Osteoblast (primary cell): Measurements from ENCODE around the gene B3GALT5. TPM values are rescaled to one million over a fixed set of nuclear protein-coding genes. Genes with fewer than 3 reads are reported as not detected.

Experiments used
- DNase-seq: peaks from one replicate; pipeline ENCODE4 v3.0.0; 2011; ENCODE audit warnings: low spot score, mixed read lengths; ENCODE audit not compliant: insufficient read length; ENCODE audit errors: missing footprints
- H2AFZ ChIP-seq: 2 replicates; pipeline ENCODE4 v1.6.0; 2011; ENCODE audit warnings: mild to moderate bottlenecking, low read length
- H3K27ac ChIP-seq: 2 replicates; pipeline ENCODE4 v1.5.1; 2011; ENCODE audit warnings: mild to moderate bottlenecking, low read depth, low read length, moderate library complexity
- H3K27me3 ChIP-seq: 2 replicates; pipeline ENCODE4 v1.6.0; 2012; ENCODE audit warnings: mild to moderate bottlenecking, control low read depth, inconsistent platforms, low read length, moderate library complexity; ENCODE audit not compliant: insufficient read depth
- H3K36me3 ChIP-seq: 2 replicates; pipeline ENCODE4 v1.5.1; 2011; ENCODE audit warnings: mild to moderate bottlenecking, low read length, control low read depth, moderate library complexity; ENCODE audit not compliant: insufficient read depth
- H3K4me1 ChIP-seq: 2 replicates; pipeline ENCODE4 v1.5.1; 2011; ENCODE audit warnings: mild to moderate bottlenecking, low read length, control low read depth, moderate library complexity; ENCODE audit not compliant: insufficient read depth
- H3K4me2 ChIP-seq: 2 replicates; pipeline ENCODE4 v1.6.0; 2011; ENCODE audit warnings: mild to moderate bottlenecking, low read length; ENCODE audit not compliant: insufficient read depth
- H3K4me3 ChIP-seq: fragments of 200-600 bp; sonication (generic); 3 replicates; pipeline ENCODE4 v1.5.1; 2012; ENCODE audit warnings: mild to moderate bottlenecking, low read length, inconsistent platforms; ENCODE audit not compliant: insufficient read depth
- H3K79me2 ChIP-seq: 2 replicates; pipeline ENCODE4 v1.6.0; 2012; ENCODE audit warnings: mild to moderate bottlenecking, low read length, control low read depth, inconsistent platforms; ENCODE audit not compliant: insufficient read depth
- H3K9me3 ChIP-seq: 2 replicates; pipeline ENCODE4 v1.5.1; 2011; ENCODE audit warnings: low read depth, low read length, control low read depth
- H4K20me1 ChIP-seq: 2 replicates; pipeline ENCODE4 v1.6.0; 2012; ENCODE audit warnings: mild to moderate bottlenecking, low read length, control low read depth; ENCODE audit not compliant: insufficient read depth
- CTCF ChIP-seq: IDR thresholded peaks from 2 replicates; pipeline ENCODE4 v1.5.1; 2011; ENCODE audit warnings: mild to moderate bottlenecking, low read depth, low read length, moderate library complexity; ENCODE audit errors: extremely low read depth
- total RNA-seq: library from RNA; depleted of rRNA; stranded (reverse); fragments of >200 nt; gene quantifications from 2 replicates; pipeline ENCODE4 v1.2.3, GENCODE V29; 2012

B3GALT5 gene
- total RNA-seq, 1 donor, result under 0.01 TPM

GRCh38 chr21:39675993-39676661 lies 63.4 kb downstream of the B3GALT5 start:
- Histone ChIP-seq H3K27ac (no peak overlapping the region), H3K4me3 (no peak overlapping the region), H3K79me2 (no peaks in the 10 kb centered on the region), H4K20me1 (no peaks in the 10 kb centered on the region), H3K4me1 (no peaks in the 10 kb centered on the region), H3K36me3 (no peaks in the 10 kb centered on the region), H3K9me3 (no peaks in the 10 kb centered on the region), H3K27me3 (no peaks in the 10 kb centered on the region), H2AFZ (no peak overlapping the region), H3K4me2 (no peak overlapping the region)
- TF ChIP-seq CTCF, result no peak
- DNase-seq, result no peak

- Histone ChIP-seq H3K4me2 (no peak overlapping the region), H4K20me1 (no peaks in the 10 kb centered on the region), H3K36me3 (no peaks in the 10 kb centered on the region), H3K27ac (no peak overlapping the region), H3K4me1 (peaks cover 6% of the 10 kb centered on the region), H3K27me3 (no peaks in the 10 kb centered on the region), H3K9me3 (no peaks in the 10 kb centered on the region), H3K79me2 (no peaks in the 10 kb centered on the region), H3K4me3 (no peak overlapping the region), H2AFZ (no peak overlapping the region)
- no peak for DNase-seq
- no peak for TF ChIP-seq CTCF
These were observed 67.5 kb downstream of the B3GALT5 start for GRCh38 chr21:39680216-39680615.

GRCh38 chr21:39681257-39681656 lies 68.5 kb downstream of the B3GALT5 start:
- H4K20me1 ChIP-seq, result no peaks in the 10 kb centered on the region
- H3K4me3 ChIP-seq, result no peak overlapping the region
- no peaks in the 10 kb centered on the region for H3K27me3 ChIP-seq
- peaks cover 6% of the 10 kb centered on the region for H3K4me1 ChIP-seq
- H3K27ac ChIP-seq, result peak overlapping the region; percentile 46
- no peaks in the 10 kb centered on the region for H3K79me2 ChIP-seq
- no peak overlapping the region for H3K4me2 ChIP-seq
- H3K36me3 ChIP-seq, result no peaks in the 10 kb centered on the region
- TF ChIP-seq CTCF, result no peak
- H2AFZ ChIP-seq, result no peak overlapping the region
- no peaks in the 10 kb centered on the region for H3K9me3 ChIP-seq
- DNase-seq, result no peak

- DNase-seq, result peak; percentile 85
- no peaks in the 10 kb centered on the region for H3K27me3 ChIP-seq
- TF ChIP-seq CTCF, result no peak
- H3K4me2 ChIP-seq, result peak overlapping the region; percentile 48
- H3K9me3 ChIP-seq, result no peaks in the 10 kb centered on the region
- H2AFZ ChIP-seq, result peak overlapping the region; percentile 50
- H4K20me1 ChIP-seq, result no peaks in the 10 kb centered on the region
- H3K36me3 ChIP-seq, result no peaks in the 10 kb centered on the region
- peaks cover 6% of the 10 kb centered on the region for H3K4me1 ChIP-seq
- no peak overlapping the region for H3K4me3 ChIP-seq
- peak overlapping the region; percentile 46 for H3K27ac ChIP-seq
- H3K79me2 ChIP-seq, result no peaks in the 10 kb centered on the region
These were observed 69.1 kb downstream of the B3GALT5 start for GRCh38 chr21:39681845-39682244.
